Activated CD8-positive, alpha-beta memory T cell treated with anti-CD3 and anti-CD28 coated beads for 4 hours (primary cell): ENCODE measurements around the gene THAP8.
A peak's percentile ranks its signal among the peaks of the same experiment; 100 is the strongest.

Experiments
- DNase-seq, 2 donors: peaks; one replicate each; pipeline ENCODE4 v3.0.0-alpha.2; 2020; ENCODE audit warnings: low read depth in 2 of 2

Gene THAP8

DNA sequence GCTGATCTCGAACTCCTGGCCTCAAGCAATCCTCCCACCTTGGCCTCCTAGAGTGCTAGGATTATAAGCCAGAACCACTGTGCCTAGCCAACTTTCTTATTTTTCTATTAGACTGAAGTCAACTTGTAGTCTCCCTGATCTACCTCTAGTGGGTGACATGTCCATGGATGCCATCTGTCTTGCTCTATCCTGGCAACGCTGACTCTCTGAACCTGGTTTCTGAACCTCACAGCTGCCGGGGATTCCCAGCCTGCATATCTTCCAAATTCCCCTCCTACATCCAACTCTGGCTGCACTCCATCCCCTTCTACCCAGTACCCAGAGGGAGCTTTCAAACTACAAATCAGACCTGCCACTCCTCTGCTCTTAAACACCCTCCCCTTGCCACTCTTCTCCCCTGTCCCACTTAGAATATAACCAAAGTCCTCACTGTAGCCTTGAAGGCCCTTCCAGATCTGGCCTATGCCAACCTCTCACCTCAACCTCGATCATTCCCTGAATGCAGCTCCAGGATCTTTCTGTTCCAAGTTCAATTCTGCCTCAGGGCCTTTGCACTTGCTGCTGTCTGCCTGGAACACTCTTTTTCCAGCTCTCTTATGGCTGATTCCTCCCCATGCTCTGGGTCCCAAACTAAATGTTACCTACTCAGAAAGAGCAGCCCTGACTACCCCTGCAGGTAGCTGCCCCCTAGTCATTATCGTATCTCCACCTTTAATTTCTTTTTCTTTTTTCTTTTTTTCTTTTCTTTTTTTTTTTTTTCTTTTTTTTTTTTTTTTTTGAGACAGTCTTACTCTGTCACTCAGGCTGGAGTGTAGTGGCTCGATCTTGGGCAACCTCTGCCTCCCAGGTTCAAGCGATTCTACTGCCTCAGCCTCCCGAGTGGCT, 23.6 kb downstream of the THAP8 start:
- no peak for DNase-seq

GRCh38 chr19:36028313-36029041, 25.6 kb downstream of the THAP8 start:
- no peak for DNase-seq

GRCh38 chr19:36027696-36028095, 26.4 kb downstream of the THAP8 start:
- DNase-seq, result no peak

GRCh38 chr19:36026091-36026876, 27.8 kb downstream of the THAP8 start:
- no peak for DNase-seq

- DNase-seq, result no peak
Observed at GRCh38 chr19:36025541-36025940, 28.5 kb downstream of the THAP8 start.

DNA sequence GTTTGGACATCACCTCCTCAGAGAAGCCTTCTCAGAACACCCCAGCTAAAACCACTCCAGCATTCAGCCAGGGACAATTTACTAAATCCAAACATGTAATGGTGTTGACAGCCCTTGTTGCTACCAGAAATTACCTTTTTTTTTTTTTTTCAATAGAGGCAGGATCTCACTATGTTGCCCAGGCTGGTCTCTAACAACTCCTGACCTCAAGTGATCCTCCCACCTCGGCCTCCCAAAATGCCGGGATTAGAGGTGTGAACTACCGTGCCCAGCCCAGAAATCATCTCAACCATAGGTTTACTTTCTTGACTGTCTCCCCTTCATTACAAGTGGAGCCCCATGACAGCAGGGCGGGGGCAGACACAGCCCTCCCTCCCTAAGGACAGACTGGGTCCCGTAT, 30.7 kb downstream of the THAP8 start:
- no peak for DNase-seq

DNA sequence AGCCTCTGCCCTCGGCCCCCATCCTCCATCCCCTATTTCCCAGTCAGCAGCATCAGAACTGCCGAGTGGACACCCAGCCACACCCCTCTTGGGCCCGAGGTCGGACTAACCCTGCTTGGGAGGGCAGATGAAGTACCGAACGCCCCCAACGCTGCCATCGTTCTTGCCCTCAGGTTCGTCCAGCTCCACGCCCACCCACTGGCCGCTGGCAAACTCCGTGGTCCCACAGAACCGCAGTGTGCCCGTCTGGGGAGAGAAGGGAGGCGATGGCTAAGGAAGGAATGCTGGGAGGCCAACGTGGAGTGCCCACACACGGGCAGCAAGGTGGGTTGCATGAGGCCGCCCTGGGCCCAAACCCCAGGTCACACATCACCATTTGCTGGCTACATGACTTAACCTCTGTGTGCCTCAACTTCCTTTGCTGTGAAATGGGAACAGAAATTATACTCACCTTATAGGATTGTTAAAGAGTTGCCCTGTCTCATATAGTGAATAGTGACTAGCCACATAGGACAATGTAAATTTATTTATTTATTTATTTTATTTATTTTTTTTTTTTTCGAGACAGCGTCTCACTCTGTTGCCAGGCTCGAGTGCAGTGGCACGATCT, 34.9 kb downstream of the THAP8 start:
- no peak for DNase-seq

DNA sequence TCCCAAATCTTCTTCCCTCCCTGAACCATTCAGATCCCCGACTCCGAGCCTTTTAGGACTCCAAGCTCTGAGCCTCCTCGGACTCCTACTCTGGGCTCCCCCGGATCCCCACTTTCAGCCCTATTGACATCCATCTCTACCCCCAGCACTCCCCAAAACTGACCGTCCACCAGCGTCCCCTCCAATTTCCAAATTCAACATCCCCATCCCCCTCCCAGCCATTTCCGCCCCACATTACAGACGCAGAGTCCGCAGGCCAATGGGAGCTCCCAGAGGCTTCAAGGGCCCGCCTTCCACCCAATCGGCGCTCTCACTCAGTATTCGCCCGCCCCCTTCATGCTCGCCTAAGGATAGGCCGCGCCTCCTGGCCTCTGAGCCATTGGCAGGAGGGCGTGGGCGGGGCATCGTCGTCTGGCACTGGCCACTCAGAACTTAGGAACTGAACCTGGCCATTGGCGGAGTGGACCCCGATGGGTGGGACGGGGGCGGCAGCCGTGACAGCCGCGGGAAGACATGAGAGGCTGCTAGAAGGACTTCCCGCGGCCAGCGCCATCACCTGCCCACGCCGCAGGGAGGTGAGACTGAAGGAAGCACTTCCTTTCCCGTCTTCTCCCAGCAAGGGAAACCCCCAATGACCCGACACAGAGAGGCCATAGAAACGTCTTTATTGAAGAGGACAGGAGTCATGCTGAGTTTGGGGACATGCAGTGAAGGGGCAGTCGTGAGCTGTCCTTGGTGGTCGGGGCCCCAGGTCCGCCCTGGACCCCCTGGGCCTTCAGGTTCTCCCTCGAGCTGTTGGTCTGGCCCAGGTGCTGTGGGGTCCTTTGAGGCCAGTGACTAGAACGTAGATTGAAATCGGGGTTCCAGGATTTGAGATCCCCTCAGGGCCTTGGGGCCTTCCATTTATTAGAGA, 39.8 kb downstream of the THAP8 start, which contains the start of gene ALKBH6:
ALKBH6 (minus strand) TSS at position 202 of the 913 bp plus-strand sequence. CDS start 816 bp downstream, outside the sequence.
- peak; percentile 97 to 98 for DNase-seq

DNA sequence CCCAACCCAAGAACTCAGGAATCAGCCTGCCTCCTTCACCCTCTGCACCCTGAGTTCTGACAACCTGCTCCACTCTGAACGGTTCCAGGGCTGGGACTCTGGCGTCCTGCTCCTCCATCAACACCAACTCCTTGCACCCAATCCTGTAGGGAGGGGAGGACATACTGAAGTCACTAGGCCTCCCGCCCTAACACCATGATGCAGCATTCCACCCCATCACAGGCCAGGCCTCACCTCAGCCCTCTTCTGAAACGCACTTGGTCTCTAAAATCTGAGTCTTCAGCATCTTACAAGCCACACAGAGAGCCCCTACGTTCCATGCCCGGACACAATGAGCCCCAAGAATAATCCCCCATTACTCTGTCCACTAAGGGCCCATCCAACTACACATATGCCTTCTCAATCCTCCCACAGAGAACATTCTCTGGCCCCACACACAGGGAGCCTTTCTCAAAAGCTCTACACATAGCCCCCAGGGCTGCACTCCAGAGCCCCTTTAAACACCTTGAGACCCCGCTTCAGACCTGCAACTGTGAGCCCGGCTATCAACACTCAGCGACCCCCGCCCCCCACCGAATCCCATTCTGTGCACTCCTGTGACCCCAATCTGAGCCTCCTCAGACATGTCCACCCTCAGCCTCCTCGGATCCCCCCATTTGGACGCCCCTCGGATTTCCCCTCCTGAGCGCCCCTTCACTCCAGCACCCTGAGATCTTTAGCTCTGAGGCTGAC, 40.6 kb downstream of the THAP8 start:
- no peak for DNase-seq

- no peak for DNase-seq
Observed at GRCh38 chr19:36010402-36010801, 43.7 kb downstream of the THAP8 start.

GRCh38 chr19:36009633-36010379, 44.3 kb downstream of the THAP8 start:
- no peak for DNase-seq

DNA sequence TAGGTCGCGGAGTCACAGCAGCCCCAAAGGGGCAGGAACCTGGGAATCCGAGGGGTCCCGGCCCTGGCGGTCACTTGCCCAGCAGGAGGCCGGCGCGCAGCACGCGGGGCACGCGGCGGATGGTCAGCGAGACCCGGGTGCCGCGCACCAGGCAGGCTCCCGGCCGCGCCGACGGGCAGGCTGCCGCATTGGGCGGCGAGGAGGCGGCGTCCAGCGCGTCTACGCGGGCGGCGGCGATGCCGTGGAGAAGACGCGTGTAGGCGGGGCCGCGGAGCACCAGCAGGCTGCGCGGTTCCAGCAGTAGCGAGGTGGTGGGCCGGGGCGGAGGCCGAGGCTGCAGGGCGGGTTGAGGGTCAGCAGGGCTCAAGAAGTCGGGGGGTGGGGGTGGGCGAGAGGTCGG, 44.9 kb downstream of the THAP8 start:
- no peak for DNase-seq

DNA sequence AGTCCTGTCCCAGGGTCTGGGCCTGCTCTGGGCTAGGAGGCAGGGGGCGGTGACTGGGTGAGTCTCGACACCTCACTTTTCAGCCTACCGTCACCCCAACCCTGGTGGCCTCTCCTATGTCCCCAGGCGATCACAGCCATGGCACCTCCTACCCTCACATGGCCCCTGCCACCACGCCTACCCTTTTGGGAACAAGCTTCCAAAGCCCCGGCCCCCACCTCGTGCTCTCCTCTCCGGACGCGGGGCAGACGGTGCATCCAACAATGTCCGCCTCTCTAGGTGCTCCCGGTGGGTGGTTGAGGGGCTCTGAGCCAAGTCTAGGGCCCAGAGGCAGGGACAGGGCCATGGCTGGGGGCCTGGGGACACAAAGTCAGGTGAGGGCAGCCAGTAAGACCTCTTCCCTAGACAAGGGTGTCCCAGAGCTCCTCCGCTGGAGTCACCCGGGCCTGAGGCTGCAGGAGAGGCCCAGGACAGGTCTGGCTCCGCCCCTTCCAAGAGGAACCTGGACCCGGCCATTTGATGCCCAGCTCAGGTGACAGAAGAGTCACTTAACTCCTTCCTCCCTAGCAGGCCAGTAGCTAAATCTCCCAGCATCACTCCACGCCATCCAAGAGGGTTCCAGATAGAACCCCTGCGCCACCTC, 45.6 kb downstream of the THAP8 start, which contains the start of gene SYNE4:
SYNE4 (minus strand) TSS at position 478 of the 643 bp plus-strand sequence; CDS start at position 346, 132 bp downstream.
- no peak for DNase-seq

- DNase-seq, result no peak
Observed at GRCh38 chr19:36006955-36007354, 47.1 kb downstream of the THAP8 start.

DNA sequence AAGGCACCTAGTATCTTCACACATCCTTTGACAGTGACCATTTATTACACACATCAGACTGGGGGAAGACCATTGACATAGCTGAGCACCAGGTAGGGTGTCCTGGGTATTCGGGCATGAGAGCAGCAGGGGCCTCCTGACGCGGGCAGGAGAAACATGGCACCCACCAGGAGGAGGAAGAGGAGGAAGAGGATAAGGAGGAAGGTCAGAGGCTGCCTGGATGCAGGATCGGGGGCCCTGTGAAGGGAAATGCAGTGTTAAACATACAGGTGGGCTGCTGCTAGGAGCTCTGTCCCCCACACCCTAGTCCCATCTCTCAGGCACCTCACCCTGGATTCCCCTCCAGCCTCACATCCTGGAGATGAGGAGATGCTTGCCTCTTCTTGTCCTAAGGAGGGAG, 50.8 kb downstream of the THAP8 start:
- no peak for DNase-seq

DNA sequence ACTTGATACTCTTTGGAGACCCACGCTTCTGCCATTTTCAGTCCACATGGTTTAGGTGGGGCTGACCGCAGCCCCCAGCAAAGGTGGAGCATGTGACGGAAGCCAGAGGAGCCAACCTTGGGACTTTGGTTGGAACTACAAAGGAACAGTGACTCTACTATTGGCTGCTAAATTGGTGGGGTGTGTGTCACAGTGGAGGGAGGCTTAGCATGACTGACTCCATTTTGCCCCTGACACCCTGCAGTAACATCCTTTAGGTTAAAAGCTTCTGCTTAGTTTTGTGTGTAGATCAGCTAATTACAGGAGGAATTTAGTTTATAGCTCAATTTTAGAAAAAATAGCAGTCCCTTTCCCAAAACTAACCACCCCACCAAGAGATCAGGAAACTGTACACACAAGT, 52.5 kb downstream of the THAP8 start:
- DNase-seq, result no peak

DNA sequence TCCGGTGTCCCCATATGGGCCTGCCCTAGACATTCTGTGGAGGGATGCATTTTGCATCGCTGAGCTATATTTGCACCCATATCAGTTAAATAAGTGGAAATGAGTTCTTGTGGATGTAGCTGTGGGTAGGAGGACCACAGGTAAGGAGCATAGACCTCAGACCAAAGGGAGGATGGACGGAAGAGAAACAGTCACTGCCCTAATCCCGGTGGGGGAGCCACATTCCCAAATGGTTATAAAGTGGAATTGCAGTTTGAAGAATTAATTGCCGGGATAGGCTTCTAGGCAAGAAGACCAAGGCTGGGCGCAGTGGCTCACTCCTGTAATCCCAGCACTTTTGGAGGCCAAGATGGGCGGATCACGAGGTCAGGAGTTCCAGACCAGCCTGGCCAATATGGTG, 57.3 kb downstream of the THAP8 start:
- no peak for DNase-seq
